SK-MEL-5 (cell line): Measurements from ENCODE around the gene GUK1. TPM values are rescaled to one million over a fixed set of nuclear protein-coding genes. Genes with fewer than 3 reads are reported as not detected.
"Not testable (repeated sequence)": the region's sequence is repeated elsewhere in the genome, so short reads cannot be mapped to it uniquely, and the experiment has no call there.

ENCODE experiments used
- DNase-seq: peaks from one replicate; pipeline ENCODE4 v3.0.0-alpha.2; 2016; ENCODE audit warnings: low read depth, low spot score
- in situ Hi-C: cut with HindIII; loops from 2 replicates; pipeline ENCODE4 v1.10.0; 2016; ENCODE audit warnings: low sequenced_read_pairs, high pct_unique_total_duplicates, low pct_unique_long_range_greater_than_20kb
- total RNA-seq: library from RNA; depleted of rRNA; stranded (reverse); fragments of >200 nt; shearing (Covaris generic); gene quantifications from 2 replicates; pipeline ENCODE4 v1.2.3, GENCODE V29; 2014

Gene GUK1
- total RNA-seq, 1 experiment from 2014 or later = 198 TPM

GRCh38 chr1:228177183-228177475 is 37.0 kb downstream of the GUK1 start:
- no peak for DNase-seq
- in situ Hi-C loops = no loop called here

- in situ Hi-C loops = no loop called here
- no peak for DNase-seq
These were observed 37.9 kb downstream of the GUK1 start for GRCh38 chr1:228177721-228178710.

- DNase-seq = no peak
- in situ Hi-C loops = no loop called here
These were observed 38.9 kb downstream of the GUK1 start for GRCh38 chr1:228178737-228179684.

GRCh38 chr1:228180271-228180958 is 40.3 kb downstream of the GUK1 start:
- in situ Hi-C loops = no loop called here
- DNase-seq = peak; percentile 46

- DNase-seq = no peak
- in situ Hi-C loops = no loop called here
These were observed 41.0 kb downstream of the GUK1 start for GRCh38 chr1:228180959-228181644.

- in situ Hi-C loops = no loop called here
- no peak for DNase-seq
These were observed 41.6 kb downstream of the GUK1 start for GRCh38 chr1:228181645-228182034.

GRCh38 chr1:228182296-228183030 is 42.4 kb downstream of the GUK1 start:
- no peak for DNase-seq
- in situ Hi-C loops = no loop called here

GRCh38 chr1:228184152-228184551 is 44.1 kb downstream of the GUK1 start:
- in situ Hi-C loops = no loop called here
- DNase-seq = no peak

- in situ Hi-C loops = no loop called here
- DNase-seq = no peak
These were observed 45.5 kb downstream of the GUK1 start for GRCh38 chr1:228185641-228185965.

- in situ Hi-C loops, DNase-seq: not testable (repeated sequence)
These were observed 48.2 kb downstream of the GUK1 start for GRCh38 chr1:228188249-228188648.

- in situ Hi-C loops = no loop called here
- DNase-seq = no peak
These were observed 50.1 kb downstream of the GUK1 start for GRCh38 chr1:228190182-228190581.

GRCh38 chr1:228190778-228191177 is 50.7 kb downstream of the GUK1 start:
- DNase-seq = no peak
- in situ Hi-C loops = no loop called here

- in situ Hi-C loops = no loop called here
- DNase-seq = no peak
These were observed 54.4 kb downstream of the GUK1 start for GRCh38 chr1:228194436-228194835.

GRCh38 chr1:228194921-228195812 is 55.1 kb downstream of the GUK1 start:
- DNase-seq = no peak
- in situ Hi-C loops = no loop called here

- in situ Hi-C loops = no loop called here
- no peak for DNase-seq
These were observed 57.6 kb downstream of the GUK1 start for GRCh38 chr1:228197555-228198147.
